Omental fat pad (tissue), 4 donors: Measurements from ENCODE around the gene IL6ST. TPM values are rescaled to one million over a fixed set of nuclear protein-coding genes. Genes with fewer than 3 reads are reported as not detected.
"Not testable (repeated sequence)": the region's sequence is repeated elsewhere in the genome, so short reads cannot be mapped to it uniquely, and the experiment has no call there.

Experiments
- ATAC-seq: fragments of 150-250 bp; one replicate; pipeline ENCODE4 v1.9.1; 2016; ENCODE audit warnings: mild to moderate bottlenecking, moderate library complexity; ENCODE audit not compliant: low FRiP score
- DNase-seq: peaks from one replicate; pipeline ENCODE4 v3.0.0-alpha.2; 2019; ENCODE audit warnings: low spot score
- CTCF ChIP-seq, 3 donors: fragments of 450-650 bp; IDR thresholded peaks; one replicate each; pipeline ENCODE4 v1.5.1; 2016 to 2017; ENCODE audit warnings: antibody characterized with exemption in 3 of 3, mild to moderate bottlenecking in 3 of 3, moderate library complexity in 2 of 3
- total RNA-seq, 4 donors: library from RNA; depleted of rRNA; stranded (reverse); fragments of >200 nt; gene quantifications; one replicate each; pipeline ENCODE4 v1.1.0, GENCODE V29; 2016

The IL6ST gene
- total RNA-seq, 4 donors from 2014 or later: 555 to 806 (median 682) TPM

GRCh38 chr5:56026863-56027300, 32.1 kb upstream of the IL6ST start:
- no peak for DNase-seq
- ATAC-seq: peak; percentile 81
- no peak for TF ChIP-seq CTCF (IDR thresholded peaks at IDR 0.05)

DNA sequence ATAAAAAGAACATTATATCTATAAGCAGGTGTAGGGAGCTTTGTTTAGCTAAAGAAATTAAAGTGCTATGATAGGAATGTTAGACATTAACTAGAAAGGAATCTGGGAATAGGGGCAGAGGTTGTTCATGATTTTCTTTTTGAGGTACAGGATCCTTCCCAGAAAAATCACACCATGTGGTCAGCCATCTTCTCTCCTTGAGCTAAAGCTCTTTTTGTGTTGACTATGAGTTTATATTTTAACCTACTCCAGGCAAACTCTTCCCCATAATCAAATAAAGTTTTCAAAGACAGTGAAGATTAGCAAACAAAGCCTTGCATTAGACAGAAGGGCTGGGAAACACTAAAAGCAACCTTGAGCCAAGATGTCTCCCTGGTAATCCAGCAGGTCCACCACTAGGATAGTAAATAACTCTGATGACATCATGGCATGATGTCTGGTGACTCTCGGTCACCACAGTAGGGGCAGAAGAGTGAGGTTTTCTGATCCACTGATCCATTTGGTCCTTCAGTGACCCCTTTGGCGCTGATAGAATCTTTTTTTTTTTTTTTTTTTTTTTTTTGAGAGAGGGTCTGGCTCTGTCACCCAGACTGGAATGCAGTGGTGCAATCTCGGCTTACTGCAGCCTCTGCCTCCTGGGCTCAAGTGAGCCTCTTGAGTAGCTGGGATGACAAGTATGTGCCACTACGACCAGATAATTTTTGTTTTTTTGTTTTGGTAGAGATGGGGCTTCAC, 30.6 kb upstream of the IL6ST start:
- DNase-seq: no peak
- ATAC-seq: no peak
- no peak for TF ChIP-seq CTCF (IDR thresholded peaks at IDR 0.05)

GRCh38 chr5:56024810-56025150, 30.0 kb upstream of the IL6ST start:
- ATAC-seq (no peak), DNase-seq (no peak)
- no peak for TF ChIP-seq CTCF (IDR thresholded peaks at IDR 0.05)

DNA sequence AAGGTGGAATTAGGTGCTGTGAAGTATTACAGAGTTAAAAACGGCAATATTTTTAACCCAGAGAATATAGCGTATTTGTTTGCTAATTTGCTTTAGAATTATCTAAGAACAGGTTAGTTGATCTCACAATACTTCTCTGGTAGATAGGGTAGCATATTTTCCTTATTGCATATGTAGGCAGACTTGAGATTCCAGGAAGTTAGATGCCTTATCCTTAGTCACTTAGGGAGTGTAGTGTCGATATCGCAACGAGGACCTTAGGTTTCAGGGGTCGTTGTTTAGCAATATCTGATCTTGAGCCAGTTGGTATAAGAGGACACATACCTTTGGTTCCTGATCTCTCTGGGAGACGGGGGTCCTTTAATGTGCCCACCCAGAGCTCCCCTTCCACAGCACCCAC, 28.5 kb upstream of the IL6ST start:
- no peak for TF ChIP-seq CTCF (IDR thresholded peaks at IDR 0.05)
- ATAC-seq (no peak), DNase-seq (no peak)

DNA sequence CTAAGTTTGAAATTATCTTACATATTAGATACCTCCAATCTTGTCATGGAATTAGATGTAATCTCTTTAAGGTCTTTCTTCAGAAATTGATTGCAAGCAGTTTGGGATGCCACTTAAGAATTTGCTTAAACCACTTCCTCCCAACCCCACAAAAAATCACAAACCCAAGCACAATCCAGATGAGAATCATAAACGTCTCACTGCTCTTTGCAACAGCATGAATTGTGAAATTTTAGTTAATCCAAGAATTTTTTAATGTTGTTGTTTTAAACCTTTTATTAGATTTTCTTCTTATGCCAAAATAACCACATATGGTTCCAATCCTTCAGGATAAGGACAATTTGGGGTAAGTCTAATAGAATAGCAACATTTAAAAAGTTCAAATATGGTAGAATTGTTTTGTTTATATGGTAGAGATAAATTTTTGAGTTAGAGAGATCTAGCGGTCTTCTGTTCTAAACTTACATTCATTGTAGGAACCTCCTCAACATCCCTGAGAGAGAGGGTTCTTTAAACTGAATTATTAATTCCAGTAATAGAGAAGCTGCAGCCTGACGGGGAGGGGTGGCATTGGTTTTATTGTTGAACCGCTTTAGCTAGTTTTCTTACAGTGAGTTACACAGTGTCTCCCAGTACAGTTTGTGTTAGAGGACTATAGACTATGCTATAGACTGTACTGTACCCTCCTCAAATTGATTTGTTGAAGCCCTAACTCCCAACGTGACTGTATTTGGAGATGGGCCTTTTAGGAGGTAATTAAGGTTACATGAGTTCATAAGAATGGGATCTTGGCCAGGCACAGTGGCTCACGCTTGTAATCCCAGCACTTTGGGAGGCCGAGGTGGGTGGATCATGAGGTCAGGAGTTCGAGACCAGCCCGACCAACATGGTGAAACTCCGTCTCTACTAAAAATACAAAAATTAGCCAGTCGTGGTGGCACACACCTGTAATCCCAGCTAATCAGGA, 24.8 kb upstream of the IL6ST start:
- ATAC-seq (no peak), DNase-seq (no peak)
- TF ChIP-seq CTCF (IDR thresholded peaks at IDR 0.05): no peak

GRCh38 chr5:56018832-56019231, 24.1 kb upstream of the IL6ST start:
- DNase-seq (no peak), ATAC-seq (no peak)
- no peak for TF ChIP-seq CTCF (IDR thresholded peaks at IDR 0.05)

GRCh38 chr5:56014701-56015100, 19.9 kb upstream of the IL6ST start:
- not testable (repeated sequence) for ATAC-seq, DNase-seq

- not testable (repeated sequence) for DNase-seq, ATAC-seq
Observed at GRCh38 chr5:56013939-56014338, 19.2 kb upstream of the IL6ST start.
